KBM-7 (cell line): ENCODE data around the gene CRIM1.
A peak's percentile ranks its signal among the peaks of the same experiment; 100 is the strongest.

ENCODE experiments used
- DNase-seq: peaks from one replicate; pipeline ENCODE4 v3.0.0-alpha.2; 2015
- in situ Hi-C: fragments of 300-500 bp; cut with MboI; formaldehyde crosslinking; loops from 2 replicates; pipeline ENCODE4 v1.14.3; 2020; ENCODE audit warnings: low sequenced_read_pairs, low pct_unique_long_range_greater_than_20kb, mixed read lengths

Gene CRIM1

DNA sequence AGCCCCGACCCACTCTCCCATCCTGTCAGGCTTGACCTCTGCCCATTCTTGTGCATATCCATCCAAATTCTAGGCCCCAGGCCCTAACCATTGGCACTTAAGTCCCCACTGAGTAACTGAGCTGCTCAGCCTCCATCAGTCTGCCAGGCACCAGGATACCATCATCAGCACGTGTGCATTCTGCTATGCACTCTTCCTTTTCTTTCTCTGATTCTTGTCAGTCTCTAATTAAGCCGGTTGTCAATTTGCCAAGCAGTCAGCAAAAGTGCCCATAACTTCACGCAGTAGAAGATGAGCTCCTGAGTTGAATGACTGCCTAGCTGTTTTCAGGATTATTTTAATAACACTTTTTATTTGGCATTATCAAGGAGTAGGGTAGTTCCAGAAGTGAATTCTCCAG is 135.2 kb downstream of the CRIM1 start:
- in situ Hi-C loops, result no loop called here
- DNase-seq, result no peak

GRCh38 chr2:36492216-36492945 is 136.8 kb downstream of the CRIM1 start:
- no peak for DNase-seq
- in situ Hi-C loops, result no loop called here

DNA sequence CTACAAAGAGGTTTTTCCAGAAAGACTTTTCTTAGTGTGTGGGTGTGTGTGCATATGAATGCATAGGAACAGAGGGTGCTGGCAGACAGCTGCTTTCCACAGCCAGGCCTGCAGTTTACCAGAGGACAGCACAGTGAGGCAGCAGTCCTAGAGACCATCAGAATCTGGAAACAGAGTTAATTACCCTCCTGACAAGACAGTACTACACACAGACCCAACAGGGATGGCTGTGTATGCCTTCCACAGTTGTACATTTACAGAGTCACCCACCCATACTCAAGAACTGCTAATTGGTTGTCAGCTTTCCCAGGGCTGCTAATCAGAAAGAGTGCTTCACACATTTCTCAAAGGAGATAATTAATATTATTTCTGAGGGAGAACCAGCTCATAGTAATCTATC is 137.7 kb downstream of the CRIM1 start:
- in situ Hi-C loops, result no loop called here
- DNase-seq, result no peak

DNA sequence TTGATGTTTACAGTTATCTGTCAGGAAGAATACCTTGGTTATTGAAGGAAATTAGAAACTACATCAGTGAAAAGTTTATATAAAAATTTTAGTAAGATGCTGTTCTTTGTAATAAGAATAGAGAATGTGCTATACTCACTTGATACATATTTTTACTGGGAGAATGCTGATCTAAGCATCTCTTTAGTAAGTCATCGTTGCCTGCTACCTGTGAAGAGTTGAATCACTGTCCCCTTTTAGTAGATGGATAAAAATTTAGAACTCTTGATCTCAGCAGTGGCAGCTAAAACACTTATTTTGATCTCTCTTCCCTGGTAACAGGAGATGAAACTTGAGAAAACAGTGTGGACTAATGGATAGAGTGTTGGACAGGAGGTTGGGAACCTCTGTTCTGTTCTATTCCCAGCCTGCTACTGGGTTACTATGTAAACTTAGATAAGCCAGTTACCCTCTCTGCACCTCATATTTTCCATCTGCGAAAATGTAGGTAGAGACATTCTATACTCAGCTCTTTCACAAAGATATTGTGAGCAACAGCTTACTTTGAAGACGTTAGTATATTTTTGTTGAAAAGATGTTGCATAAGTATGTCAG is 142.1 kb downstream of the CRIM1 start:
- DNase-seq, result no peak
- in situ Hi-C loops, result no loop called here

DNA sequence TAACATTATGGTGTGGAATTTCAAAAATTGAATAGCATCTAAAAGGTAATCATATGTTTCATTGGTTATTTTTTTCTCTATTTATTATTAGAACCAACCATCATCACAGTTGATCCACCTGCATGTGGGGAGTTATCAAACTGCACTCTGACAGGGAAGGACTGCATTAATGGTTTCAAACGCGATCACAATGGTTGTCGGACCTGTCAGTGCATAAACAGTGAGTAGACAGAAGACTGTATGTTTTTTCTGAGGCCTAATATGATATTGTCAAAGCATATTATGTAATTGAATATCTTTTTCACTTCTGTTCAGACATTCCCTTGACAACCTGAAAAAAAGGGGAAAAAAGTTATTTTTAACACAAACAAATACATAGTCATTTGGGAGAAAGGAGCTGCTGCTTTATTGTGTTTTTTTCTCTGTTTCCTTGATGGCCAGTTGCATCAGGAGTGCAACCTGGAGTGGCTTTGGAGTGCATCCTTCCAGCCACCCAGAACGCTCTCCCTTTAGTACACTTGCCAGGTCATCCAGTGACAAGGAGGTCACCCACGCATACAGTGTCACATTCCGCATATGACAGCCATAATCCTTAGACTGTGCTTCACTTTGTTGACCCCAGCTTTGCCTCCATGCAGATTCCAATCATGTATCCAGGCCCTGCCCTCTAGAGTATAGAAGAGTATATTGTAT is 143.7 kb downstream of the CRIM1 start:
- no peak for DNase-seq
- in situ Hi-C loops, result no loop called here

DNA sequence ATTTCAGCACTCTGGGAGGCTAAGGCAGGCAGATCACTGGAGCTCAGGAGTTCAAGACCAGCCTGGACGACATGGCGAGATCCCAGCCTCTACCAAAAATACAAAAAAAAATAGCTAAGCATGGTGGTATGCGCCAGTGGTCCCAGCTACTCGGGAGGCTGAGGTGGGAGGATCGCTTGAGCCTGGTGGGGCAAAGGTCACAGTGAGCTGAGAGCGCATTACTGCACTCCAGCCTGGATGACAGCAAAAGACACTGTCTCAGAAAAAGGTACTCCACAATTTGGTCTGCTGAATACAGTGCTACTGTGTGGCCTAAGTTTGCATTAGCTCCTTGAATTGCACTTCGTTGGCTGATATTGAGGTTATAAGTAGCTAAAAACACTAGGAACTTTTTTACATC is 144.5 kb downstream of the CRIM1 start:
- DNase-seq, result no peak
- in situ Hi-C loops, result no loop called here

DNA sequence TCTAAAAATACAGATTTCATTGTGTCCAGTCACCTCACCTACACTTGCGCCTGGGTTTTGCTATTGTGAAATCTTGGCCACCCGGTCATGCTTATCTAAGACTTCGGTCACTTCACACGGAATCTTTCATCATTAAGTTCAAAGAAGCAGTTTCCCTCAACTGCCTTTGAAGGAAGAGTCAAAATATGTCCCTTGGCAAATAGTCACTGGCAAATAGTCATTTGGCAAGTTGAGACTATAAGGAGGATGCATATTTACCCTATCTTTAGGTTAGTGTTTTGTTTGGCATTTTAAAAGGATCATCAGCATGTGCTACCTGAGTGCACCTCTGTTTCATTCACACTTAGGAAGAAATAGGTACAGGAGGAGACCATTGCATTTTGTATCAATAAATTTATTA is 146.5 kb downstream of the CRIM1 start:
- in situ Hi-C loops, result no loop called here
- no peak for DNase-seq

DNA sequence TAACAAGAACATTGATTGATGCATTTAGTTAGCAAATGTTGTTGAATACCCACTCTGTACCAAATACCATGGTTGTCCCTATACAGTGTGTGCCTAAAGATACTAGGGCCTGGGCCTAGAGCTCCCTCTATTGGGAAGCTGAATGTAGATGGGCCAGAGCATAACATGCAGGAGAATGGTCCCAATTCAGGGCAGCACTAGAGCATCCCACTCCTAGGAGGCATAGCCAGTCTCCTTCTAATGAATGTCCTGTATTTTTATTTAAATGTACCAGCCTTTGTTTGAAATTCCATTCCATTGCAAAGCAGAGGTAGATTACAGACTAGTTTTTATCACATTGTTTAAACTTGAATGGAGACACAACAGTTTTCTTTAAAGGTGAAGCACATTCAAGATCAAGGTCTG is 151.8 kb downstream of the CRIM1 start:
- in situ Hi-C loops, result no loop called here

DNA sequence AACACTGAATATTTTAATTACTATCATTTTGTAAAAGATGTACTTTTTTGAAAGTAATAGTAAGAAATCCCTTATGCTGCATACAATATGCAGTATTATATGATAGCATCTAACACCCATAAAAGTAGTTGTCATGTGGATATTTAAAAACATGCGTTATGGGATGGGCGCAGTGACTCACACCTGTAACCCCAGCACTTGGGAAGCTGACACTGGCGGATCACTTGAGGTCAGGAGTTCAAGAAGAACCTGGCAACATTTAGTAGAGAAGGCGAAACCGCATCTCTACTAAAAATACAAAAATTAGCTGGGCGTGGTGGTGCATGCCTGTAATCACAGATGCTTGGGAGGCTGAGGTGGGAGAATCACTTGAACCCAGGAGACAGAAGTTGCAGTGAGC is 153.5 kb downstream of the CRIM1 start:
- in situ Hi-C loops, result no loop called here
- no peak for DNase-seq

More for the DNA sequence above, 151.8 kb downstream of the CRIM1 start:
- DNase-seq, result peak; percentile 64

GRCh38 chr2:36511858-36512603 is 156.5 kb downstream of the CRIM1 start:
- DNase-seq, result no peak
- in situ Hi-C loops, result no loop called here

GRCh38 chr2:36512705-36513104 is 157.1 kb downstream of the CRIM1 start:
- in situ Hi-C loops, result no loop called here
- DNase-seq, result no peak

DNA sequence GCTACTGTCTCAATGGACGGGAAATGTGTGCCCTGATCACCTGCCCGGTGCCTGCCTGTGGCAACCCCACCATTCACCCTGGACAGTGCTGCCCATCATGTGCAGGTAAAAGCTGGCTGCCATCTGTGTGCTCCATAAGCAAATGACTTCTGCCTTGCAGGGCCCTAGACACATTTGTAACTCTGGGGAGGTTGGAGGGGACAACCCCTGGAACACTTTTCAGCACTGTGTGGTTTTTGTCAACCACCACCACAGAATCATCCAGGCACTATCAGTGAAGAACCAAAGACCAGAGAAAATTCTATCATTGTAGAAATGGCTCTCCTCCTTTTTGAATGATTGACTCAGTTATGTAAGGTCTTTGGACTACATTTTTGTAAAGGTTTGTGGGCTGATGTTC is 158.1 kb downstream of the CRIM1 start:
- in situ Hi-C loops, result no loop called here
- DNase-seq, result no peak

DNA sequence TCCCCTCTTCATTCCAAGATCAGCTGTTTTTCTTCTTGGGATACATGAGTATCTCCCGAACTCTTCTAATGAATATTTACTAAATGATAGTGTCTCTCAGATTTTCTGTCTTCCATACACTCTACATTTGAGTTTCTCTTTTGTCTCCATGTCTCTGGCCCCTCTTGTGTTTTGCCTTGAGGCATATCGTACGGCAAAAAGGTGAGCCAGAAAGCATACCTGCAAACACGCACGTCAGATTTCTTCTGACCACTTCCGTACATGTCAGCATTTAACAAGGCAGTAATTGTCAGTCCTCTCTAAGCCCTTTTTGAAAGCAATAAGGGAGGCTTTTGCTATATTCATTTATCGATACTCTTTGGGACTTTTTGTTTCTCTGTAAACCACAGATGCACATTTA is 160.0 kb downstream of the CRIM1 start:
- DNase-seq, result no peak
- in situ Hi-C loops, result no loop called here

- DNase-seq, result no peak
- in situ Hi-C loops, result no loop called here
These were observed 160.7 kb downstream of the CRIM1 start for GRCh38 chr2:36516136-36516870.

- no peak for DNase-seq
- in situ Hi-C loops, result no loop called here
These were observed 164.9 kb downstream of the CRIM1 start for GRCh38 chr2:36520431-36520830.

GRCh38 chr2:36523153-36523552 is 167.6 kb downstream of the CRIM1 start:
- in situ Hi-C loops, result no loop called here
- DNase-seq, result no peak

- no peak for DNase-seq
- in situ Hi-C loops, result no loop called here
These were observed 169.7 kb downstream of the CRIM1 start for GRCh38 chr2:36525245-36525644.

GRCh38 chr2:36526226-36526625 is 170.6 kb downstream of the CRIM1 start:
- no peak for DNase-seq
- in situ Hi-C loops, result no loop called here

GRCh38 chr2:36528274-36528673 is 172.7 kb downstream of the CRIM1 start:
- no peak for DNase-seq
- in situ Hi-C loops, result no loop called here
